Measurements from ENCODE around the gene SNUPN. TPM values are rescaled to one million over a fixed set of nuclear protein-coding genes. Genes with fewer than 3 reads are reported as not detected.

SNUPN gene
- total and polyA plus RNA-seq, 2 donors (not counting 1 experiment from before 2014, with no cell fraction given), result 32.1 to 32.7 TPM

GRCh38 chr15:75647370-75648155 is 22.0 kb upstream of the SNUPN start, which contains the start of gene SNX33:
SNX33 (plus strand) TSS chr15:75647912; CDS start chr15:75649103, 1,191 bp downstream.
- Histone ChIP-seq H3K4me1 (ENCODE audit: control insufficient read depth, extremely low read depth, insufficient read depth, low read length) (peaks cover 31% of the 10 kb centered on the region), H3K79me2 (ENCODE audit: control insufficient read depth, insufficient read depth, low read length) (peaks cover 54% of the 10 kb centered on the region), H3K9ac (ENCODE audit: insufficient read depth, low read length) (peak within 1 kb of the TSS; percentile 95), H3K4me2 (ENCODE audit: extremely low read depth, insufficient read depth, low read length) (peak within 1 kb of the TSS; percentile 98), H3K27me3 (ENCODE audit: control insufficient read depth, insufficient read depth, low read length) (no peaks in the 10 kb centered on the region), H3K36me3 (ENCODE audit: control insufficient read depth, insufficient read depth, low read length) (peaks cover 9% of the 10 kb centered on the region), H3K27ac (ENCODE audit: insufficient read depth, low read length) (peak within 1 kb of the TSS; percentile 97), H2AFZ (ENCODE audit: low read length) (peak within 1 kb of the TSS; percentile 52), H3K4me3 (replicated peaks in 1 of 4; ENCODE audit: control extremely low read depth in 1 of 4, insufficient read depth in 1 of 4, low read depth in 3 of 4, low read length in 4 of 4) (peak within 1 kb of the TSS; percentile 75 to 90 (median 82)), H3K9me3 (ENCODE audit: control insufficient read depth, insufficient read depth, low read depth, low read length) (no peaks in the 10 kb centered on the region), H4K20me1 (ENCODE audit: control insufficient read depth, extremely low read depth, insufficient read depth, low read length) (no peaks in the 10 kb centered on the region)
- DNase-seq (ENCODE audit: low read depth in 2 of 2), result peak; percentile 85 to 87
- TF ChIP-seq EZH2 (IDR thresholded peaks at IDR 0.05; ENCODE audit: low read length, missing control alignments), result no peak
- TF ChIP-seq CTCF (conservative IDR thresholded peaks at IDR 0.05 in 1 of 2, IDR thresholded peaks at IDR 0.05 in 1 of 2; ENCODE audit: low read depth in 1 of 2, low read length in 2 of 2), result peak; percentile 43 to 48

- Histone ChIP-seq H3K27me3 (ENCODE audit: control insufficient read depth, insufficient read depth, low read length) (no peaks in the 10 kb centered on the region), H3K79me2 (ENCODE audit: control insufficient read depth, insufficient read depth, low read length) (peaks cover 48% of the 10 kb centered on the region), H4K20me1 (ENCODE audit: control insufficient read depth, extremely low read depth, insufficient read depth, low read length) (no peaks in the 10 kb centered on the region), H3K9ac (ENCODE audit: insufficient read depth, low read length) (peak overlapping the region; percentile 95), H3K9me3 (ENCODE audit: control insufficient read depth, insufficient read depth, low read depth, low read length) (no peaks in the 10 kb centered on the region), H3K27ac (ENCODE audit: insufficient read depth, low read length) (peak overlapping the region; percentile 97), H2AFZ (ENCODE audit: low read length) (peak overlapping the region; percentile 42), H3K4me2 (ENCODE audit: extremely low read depth, insufficient read depth, low read length) (peak overlapping the region; percentile 98), H3K36me3 (ENCODE audit: control insufficient read depth, insufficient read depth, low read length) (peaks cover 9% of the 10 kb centered on the region), H3K4me1 (ENCODE audit: control insufficient read depth, extremely low read depth, insufficient read depth, low read length) (peaks cover 27% of the 10 kb centered on the region), H3K4me3 (replicated peaks in 1 of 4; ENCODE audit: control extremely low read depth in 1 of 4, insufficient read depth in 1 of 4, low read depth in 3 of 4, low read length in 4 of 4) (peak overlapping the region; percentile 75 to 90 (median 82))
- no peak for DNase-seq (ENCODE audit: low read depth in 2 of 2)
- no peak for TF ChIP-seq EZH2 (IDR thresholded peaks at IDR 0.05; ENCODE audit: low read length, missing control alignments)
- no peak for TF ChIP-seq CTCF (conservative IDR thresholded peaks at IDR 0.05 in 1 of 2, IDR thresholded peaks at IDR 0.05 in 1 of 2; ENCODE audit: low read depth in 1 of 2, low read length in 2 of 2)
Observed at GRCh38 chr15:75646944-75647364, 21.4 kb upstream of the SNUPN start.

- Histone ChIP-seq H3K4me1 (ENCODE audit: control insufficient read depth, extremely low read depth, insufficient read depth, low read length) (peaks cover 23% of the 10 kb centered on the region), H3K4me2 (ENCODE audit: extremely low read depth, insufficient read depth, low read length) (peak overlapping the region; percentile 98), H3K4me3 (replicated peaks in 1 of 4; ENCODE audit: control extremely low read depth in 1 of 4, insufficient read depth in 1 of 4, low read depth in 3 of 4, low read length in 4 of 4) (peak overlapping the region; percentile 75 to 90 (median 82)), H3K9ac (ENCODE audit: insufficient read depth, low read length) (peak overlapping the region; percentile 95), H3K36me3 (ENCODE audit: control insufficient read depth, insufficient read depth, low read length) (peaks cover 9% of the 10 kb centered on the region), H3K9me3 (ENCODE audit: control insufficient read depth, insufficient read depth, low read depth, low read length) (no peaks in the 10 kb centered on the region), H3K27me3 (ENCODE audit: control insufficient read depth, insufficient read depth, low read length) (no peaks in the 10 kb centered on the region), H3K27ac (ENCODE audit: insufficient read depth, low read length) (peak overlapping the region; percentile 97), H2AFZ (ENCODE audit: low read length) (no peak overlapping the region), H4K20me1 (ENCODE audit: control insufficient read depth, extremely low read depth, insufficient read depth, low read length) (no peaks in the 10 kb centered on the region), H3K79me2 (ENCODE audit: control insufficient read depth, insufficient read depth, low read length) (peaks cover 42% of the 10 kb centered on the region)
- no peak for TF ChIP-seq CTCF (conservative IDR thresholded peaks at IDR 0.05 in 1 of 2, IDR thresholded peaks at IDR 0.05 in 1 of 2; ENCODE audit: low read depth in 1 of 2, low read length in 2 of 2)
- TF ChIP-seq EZH2 (IDR thresholded peaks at IDR 0.05; ENCODE audit: low read length, missing control alignments), result no peak
- DNase-seq (ENCODE audit: low read depth in 2 of 2), result no peak
Observed at GRCh38 chr15:75646112-75646943, 20.8 kb upstream of the SNUPN start.
